Left ventricle myocardium superior (tissue), 1 donor: ENCODE results near the gene MXI1. TPM values are rescaled to one million over a fixed set of nuclear protein-coding genes. Genes with fewer than 3 reads are reported as not detected.

Source experiments
- ATAC-seq: fragments of 200-7000 bp; cut with Tn5 transposase; one replicate; pipeline ENCODE4 v1.9.1; 2020; ENCODE audit warnings: mild to moderate bottlenecking, moderate library complexity
- DNase-seq: peaks from one replicate; pipeline ENCODE4 v3.0.0-alpha.2; 2020
- intact Hi-C: fragments of 100-400 bp; cut with micrococcal nuclease; formaldehyde crosslinking; loops from one replicate; pipeline ENCODE4 v1.11.0; 2022
- total RNA-seq: library from RNA; stranded (reverse); fragmentation: NEBNext Ultra II Directional; extraction: Animal tissue kit (Norgen Biotek cat#: 25700); gene quantifications from one replicate; pipeline ENCODE4 v1.2.1, GENCODE V29; 2021
- donor health status: DM: no; HTN: yes; CAD: no; lungs with severe emphysema.

The MXI1 gene
- total RNA-seq, 1 donor from 2014 or later = 79.8 TPM

GRCh38 chr10:110285501-110285900, 78.1 kb downstream of the MXI1 start:
- ATAC-seq = peak; percentile 17
- intact Hi-C loops = no loop called here
- no peak for DNase-seq

GRCh38 chr10:110286841-110287240, 79.4 kb downstream of the MXI1 start:
- ATAC-seq = no peak
- intact Hi-C loops = no loop called here
- no peak for DNase-seq

- ATAC-seq = no peak
These were observed 89.6 kb downstream of the MXI1 start for GRCh38 chr10:110296966-110297365.

GRCh38 chr10:110300486-110300986, 93.1 kb downstream of the MXI1 start:
- no peak for DNase-seq
- intact Hi-C loops = no loop called here
- no peak for ATAC-seq

More at GRCh38 chr10:110296966-110297365, 89.6 kb downstream of the MXI1 start:
- intact Hi-C loops = no loop called here
- no peak for DNase-seq

- ATAC-seq (no peak), DNase-seq (no peak)
- intact Hi-C loops = no loop called here
These were observed 96.3 kb downstream of the MXI1 start for GRCh38 chr10:110303681-110304080.

GRCh38 chr10:110304394-110304779, 97.0 kb downstream of the MXI1 start:
- intact Hi-C loops = no loop called here
- ATAC-seq (peak; percentile 73), DNase-seq (peak; percentile 66)

GRCh38 chr10:110304780-110305421, 97.5 kb downstream of the MXI1 start, which contains the start of gene SMNDC1:
SMNDC1 (minus strand) TSS chr10:110304920; CDS start chr10:110303587, 1,333 bp downstream.
- DNase-seq (peak; percentile 99), ATAC-seq (peak; percentile 96)
- intact Hi-C loops = no loop called here

- ATAC-seq = peak; percentile 45
- no peak for DNase-seq
- intact Hi-C loops = no loop called here
These were observed 98.5 kb downstream of the MXI1 start for GRCh38 chr10:110305767-110306451.

GRCh38 chr10:110306452-110306768, 99.0 kb downstream of the MXI1 start:
- intact Hi-C loops = no loop called here
- no peak for ATAC-seq
- no peak for DNase-seq

- no peak for ATAC-seq
- intact Hi-C loops = no loop called here
- no peak for DNase-seq
These were observed 100.4 kb downstream of the MXI1 start for GRCh38 chr10:110307805-110308204.

GRCh38 chr10:110310741-110311140, 103.3 kb downstream of the MXI1 start:
- no peak for DNase-seq
- ATAC-seq = no peak
- intact Hi-C loops = loop anchor here (5.0 kb wide), 1 partner anchor 237 kb away; no protein-coding TSS in a partner anchor

- peak; percentile 80 for ATAC-seq
- peak; percentile 39 for DNase-seq
- intact Hi-C loops = loop anchor here (5.0 kb wide), 1 partner anchor 236 kb away; no protein-coding TSS in a partner anchor
These were observed 104.0 kb downstream of the MXI1 start for GRCh38 chr10:110311357-110311949.

GRCh38 chr10:110312206-110312605, 104.8 kb downstream of the MXI1 start:
- DNase-seq (no peak), ATAC-seq (no peak)
- intact Hi-C loops = loop anchor here (5.0 kb wide), 1 partner anchor 235 kb away; no protein-coding TSS in a partner anchor

- DNase-seq = no peak
- intact Hi-C loops = loop anchor here (5.0 kb wide), 1 partner anchor 234 kb away; no protein-coding TSS in a partner anchor
- no peak for ATAC-seq
These were observed 106.3 kb downstream of the MXI1 start for GRCh38 chr10:110313674-110314073.

- intact Hi-C loops = no loop called here
- no peak for DNase-seq
- no peak for ATAC-seq
These were observed 110.8 kb downstream of the MXI1 start for GRCh38 chr10:110317866-110318850.

- intact Hi-C loops = no loop called here
- no peak for ATAC-seq
- DNase-seq = no peak
These were observed 114.6 kb downstream of the MXI1 start for GRCh38 chr10:110321869-110322620.

- ATAC-seq (no peak), DNase-seq (no peak)
- intact Hi-C loops = no loop called here
These were observed 116.1 kb downstream of the MXI1 start for GRCh38 chr10:110323503-110323902.

GRCh38 chr10:110324201-110324804, 116.9 kb downstream of the MXI1 start:
- DNase-seq (no peak), ATAC-seq (no peak)
- intact Hi-C loops = no loop called here
